H1 (cell line): ENCODE data around the gene IL9R. TPM values are rescaled to one million over a fixed set of nuclear protein-coding genes. Genes with fewer than 3 reads are reported as not detected.
"Not testable (repeated sequence)": the region's sequence is repeated elsewhere in the genome, so short reads cannot be mapped to it uniquely, and the experiment has no call there.

Experiments used
- CTCF ChIA-PET: fragments of 300-600 bp; sonication (Branson Sonifier 250); formaldehyde crosslinking; loops from one replicate; lab custom pipeline; 2021; ENCODE audit not compliant: partially characterized antibody; lab: Charles Lee
- POLR2A ChIA-PET: fragments of 300-600 bp; sonication (Branson Sonifier 250); formaldehyde crosslinking; loops from one replicate; lab custom pipeline; 2021; ENCODE audit warnings: inconsistent platforms; ENCODE audit not compliant: partially characterized antibody; lab: Charles Lee
- DNase-seq, 2 experiments: peaks; one replicate each; pipeline versions ENCODE4 v3.0.0 to v3.0.0-alpha.2; 2010 to 2022; ENCODE audit warnings: low spot score in 2 of 2, low read depth in 1 of 2, mixed read lengths in 1 of 2
- FAIRE-seq: peaks from 2 replicates; lab custom pipeline; 2011; peaks lifted over from hg19 to GRCh38; lab: Jason Lieb, UNC
- H2AFZ ChIP-seq: 2 replicates; pipeline ENCODE4 v1.8.1; 2012; ENCODE audit warnings: low read length, inconsistent platforms
- H2AK5ac ChIP-seq: 2 replicates; pipeline ENCODE4 v1.6.1; 2013; ENCODE audit warnings: low read depth, low read length
- H2BK120ac ChIP-seq: replicated peaks from 2 replicates; pipeline ENCODE3; 2013; ENCODE audit warnings: low read depth, low read length, inconsistent platforms
- H2BK12ac ChIP-seq: 2 replicates; pipeline ENCODE4 v1.6.1; 2013; ENCODE audit warnings: low read depth, low read length
- H2BK15ac ChIP-seq: 2 replicates; pipeline ENCODE4 v1.6.1; 2013; ENCODE audit warnings: low read length
- H2BK20ac ChIP-seq: 2 replicates; pipeline ENCODE4 v1.6.1; 2013; ENCODE audit warnings: low read length
- H2BK5ac ChIP-seq: 2 replicates; pipeline ENCODE4 v1.6.1; 2013; ENCODE audit warnings: low read depth, low read length
- H3K14ac ChIP-seq: 2 replicates; pipeline ENCODE4 v1.6.1; 2013; ENCODE audit warnings: inconsistent platforms; ENCODE audit not compliant: insufficient read length
- H3K18ac ChIP-seq: 2 replicates; pipeline ENCODE4 v1.6.1; 2013; ENCODE audit warnings: low read length; ENCODE audit errors: extremely low read depth
- H3K23ac ChIP-seq: 2 replicates; pipeline ENCODE4 v1.6.1; 2013; ENCODE audit warnings: inconsistent platforms; ENCODE audit not compliant: insufficient read length
- H3K23me2 ChIP-seq: 2 replicates; pipeline ENCODE4 v1.6.1; 2013; ENCODE audit warnings: low read depth, low read length
- H3K27ac ChIP-seq: 2 replicates; pipeline ENCODE4 v1.6.1; 2011; ENCODE audit warnings: low read depth, low read length, inconsistent platforms
- H3K27me3 ChIP-seq, 4 experiments: replicated peaks in 1 of 4; 1 replicate in 1 of 4; 2 replicates in 3 of 4; pipeline versions ENCODE4 v1.6.1 to v1.8.1; 2011 to 2013; ENCODE audit warnings: low read length in 3 of 4, mild to moderate bottlenecking in 3 of 4, inconsistent platforms in 2 of 4, mixed read lengths in 2 of 4, moderate library complexity in 1 of 4; ENCODE audit not compliant: control insufficient read depth in 3 of 4, insufficient read depth in 3 of 4; ENCODE audit errors: extremely low read depth in 1 of 4
- H3K36me3 ChIP-seq, 4 experiments: 2 replicates each; pipeline versions ENCODE4 v1.6.1 to v1.8.1; 2011 to 2013; ENCODE audit warnings: mild to moderate bottlenecking in 4 of 4, low read length in 3 of 4, moderate library complexity in 2 of 4, control low read depth in 1 of 4, inconsistent platforms in 1 of 4; ENCODE audit not compliant: insufficient read depth in 4 of 4, control insufficient read depth in 2 of 4
- H3K4ac ChIP-seq: replicated peaks from 2 replicates; pipeline ENCODE3; 2013; ENCODE audit warnings: low read length, low read depth, mixed read lengths, inconsistent platforms; ENCODE audit not compliant: insufficient read length
- H3K4me1 ChIP-seq, 4 experiments: replicated peaks in 1 of 4; 1 replicate in 1 of 4; 2 replicates in 3 of 4; pipeline versions ENCODE4 v1.6.1 to v1.8.1; 2011 to 2013; ENCODE audit warnings: low read length in 3 of 4, inconsistent platforms in 2 of 4, mixed read lengths in 1 of 4; ENCODE audit not compliant: insufficient read depth in 4 of 4, control insufficient read depth in 3 of 4
- H3K4me2 ChIP-seq, 2 experiments: 2 replicates each; pipeline versions ENCODE4 v1.6.1 to v1.8.1; 2011 to 2013; ENCODE audit warnings: low read depth in 2 of 2, low read length in 2 of 2, control low read depth in 1 of 2, inconsistent platforms in 1 of 2, mild to moderate bottlenecking in 1 of 2; ENCODE audit not compliant: insufficient read depth in 1 of 2
- H3K4me3 ChIP-seq, 4 experiments: fragments of 200-600, 300-600 bp in 1 of 4; sonication (generic), shearing (Covaris generic), sonication (Bioruptor Twin) in 1 of 4; 2 replicates each; pipeline versions ENCODE4 v1.5.1 to v1.8.1; 2011 to 2016; ENCODE audit warnings: low read length in 4 of 4, low read depth in 3 of 4, control low read depth in 2 of 4, inconsistent platforms in 2 of 4, mild to moderate bottlenecking in 2 of 4, mixed read lengths in 1 of 4, moderate library complexity in 1 of 4; ENCODE audit not compliant: insufficient read depth in 2 of 4; ENCODE audit errors: extremely low read depth in 1 of 4
- H3K56ac ChIP-seq: replicated peaks from 2 replicates; pipeline ENCODE3; 2013; ENCODE audit warnings: low read depth, mild to moderate bottlenecking, mixed read lengths, low read length, inconsistent platforms; ENCODE audit not compliant: insufficient read length
- H3K79me1 ChIP-seq: 2 replicates; pipeline ENCODE4 v1.6.1; 2013; ENCODE audit warnings: low read depth, low read length, control low read depth
- H3K79me2 ChIP-seq, 2 experiments: 2 replicates each; pipeline versions ENCODE4 v1.6.1 to v1.8.1; 2012 to 2013; ENCODE audit warnings: low read length in 2 of 2, mild to moderate bottlenecking in 2 of 2, inconsistent platforms in 1 of 2; ENCODE audit not compliant: insufficient read depth in 2 of 2, control insufficient read depth in 1 of 2
- H3K9ac ChIP-seq, 4 experiments: replicated peaks in 1 of 4; 1 replicate in 1 of 4; 2 replicates in 3 of 4; pipeline versions ENCODE4 v1.6.1 to v1.8.1; 2011 to 2013; ENCODE audit warnings: low read depth in 3 of 4, low read length in 3 of 4, control low read depth in 2 of 4, mild to moderate bottlenecking in 2 of 4, moderate library complexity in 2 of 4, inconsistent platforms in 1 of 4; ENCODE audit errors: extremely low read depth in 1 of 4
- H3K9me3 ChIP-seq, 2 experiments: 2 replicates each; pipeline versions ENCODE4 v1.6.1 to v1.8.1; 2012 to 2013; ENCODE audit warnings: mild to moderate bottlenecking in 2 of 2, moderate library complexity in 2 of 2, control low read depth in 1 of 2, inconsistent platforms in 1 of 2, low read depth in 1 of 2, low read length in 1 of 2, mixed read lengths in 1 of 2; ENCODE audit not compliant: insufficient read depth in 2 of 2
- H4K20me1 ChIP-seq, 2 experiments: replicated peaks in 1 of 2; 2 replicates each; pipeline versions ENCODE3 to v1.8.1; 2011 to 2013; ENCODE audit warnings: inconsistent platforms in 2 of 2, low read length in 2 of 2, mild to moderate bottlenecking in 1 of 2; ENCODE audit not compliant: insufficient read depth in 2 of 2, control insufficient read depth in 1 of 2
- H4K5ac ChIP-seq: 2 replicates; pipeline ENCODE4 v1.6.1; 2013; ENCODE audit warnings: low read length, low read depth, mixed read lengths, inconsistent platforms; ENCODE audit not compliant: insufficient read length
- H4K8ac ChIP-seq: 2 replicates; pipeline ENCODE4 v1.8.0; 2013; ENCODE audit warnings: mild to moderate bottlenecking, moderate library complexity, low read length, inconsistent platforms; ENCODE audit not compliant: insufficient read depth; ENCODE audit errors: extremely low read depth
- H4K91ac ChIP-seq: replicated peaks from 2 replicates; pipeline ENCODE3; 2013; ENCODE audit warnings: low read length, mixed read lengths, inconsistent platforms; ENCODE audit not compliant: insufficient read length
- WGBS, 2 experiments: shearing (Covaris generic) in 1 of 2; methylation state at CpG; one replicate each; pipeline versions ENCODE4 v1.1.6 to v1.1.7; 2013 to 2015; ENCODE audit warnings: low lambda C conversion rate in 2 of 2, mixed read lengths in 2 of 2, inconsistent platforms in 1 of 2, low coverage in 1 of 2, missing lambda C conversion rate in 1 of 2; ENCODE audit not compliant: insufficient replicate concordance in 2 of 2, insufficient coverage in 1 of 2, insufficient read length in 1 of 2; ENCODE audit errors: extremely low coverage in 1 of 2, missing lambda C conversion rate in 1 of 2; 5-methylcytosine and 5-hydroxymethylcytosine counted together
- polyA plus RNA-seq, 7 experiments: library from polyadenylated mRNA; depleted of rRNA in 3 of 7; stranded (reverse) in 5 of 7; unstranded in 2 of 7; fragments of >200 nt in 5 of 7; fragments of 200-250 nt in 2 of 7; gene quantifications; 1 replicate in 5 of 7; 2 replicates in 1 of 7; 4 replicates in 1 of 7; pipeline versions ENCODE4 v1.2.1 to v1.2.3, GENCODE V29; 2011 to 2013; ENCODE audit warnings: missing spikeins in 2 of 7, mixed read lengths in 2 of 7
- total RNA-seq: library from RNA; stranded (reverse); fragmentation: NEBNext Ultra II Directional; extraction: Animal tissue kit (Norgen Biotek cat#: 25700); gene quantifications from 2 replicates; pipeline ENCODE4 v1.2.1, GENCODE V29; 2021

IL9R gene
- total and polyA plus RNA-seq, 2 of the 8 experiments (the other 6 are each of a cell fraction or from before 2014, with no cell fraction given), result 0.14 to 0.28 TPM

DNA sequence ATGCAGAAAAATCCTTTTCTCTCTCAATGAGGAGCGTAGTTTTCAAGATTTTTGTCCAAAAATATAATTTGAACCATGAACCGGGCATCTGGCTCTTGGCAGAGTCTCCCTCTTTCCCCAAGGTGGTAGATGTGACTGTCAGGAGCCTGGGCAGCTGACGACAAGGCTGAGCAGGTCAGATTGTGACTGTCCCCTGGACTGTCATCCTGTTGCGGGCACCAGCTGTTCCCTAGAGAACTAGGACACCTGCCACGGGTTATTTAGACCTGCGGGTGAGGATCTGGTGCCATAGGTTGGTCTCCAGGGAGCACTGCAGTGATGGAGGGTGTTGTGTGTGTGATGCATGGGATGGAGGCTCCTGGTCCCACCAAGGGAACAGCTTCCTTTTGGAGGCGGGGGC lies 10.9 kb downstream of the IL9R start:
- FAIRE-seq, result not testable (repeated sequence)

More for the DNA sequence above, 10.9 kb downstream of the IL9R start:
- H3K23me2 ChIP-seq, H3K4me3 ChIP-seq, H3K14ac ChIP-seq, DNase-seq, H2AFZ ChIP-seq, H4K8ac ChIP-seq, POLR2A ChIA-PET, H2BK12ac ChIP-seq, H3K79me1 ChIP-seq, H3K56ac ChIP-seq, H2BK15ac ChIP-seq, H2AK5ac ChIP-seq, H4K5ac ChIP-seq, H4K20me1 ChIP-seq, H2BK5ac ChIP-seq, H3K4me2 ChIP-seq, H3K4ac ChIP-seq, H3K23ac ChIP-seq, CTCF ChIA-PET, H4K91ac ChIP-seq, H3K27ac ChIP-seq, H3K36me3 ChIP-seq, H3K18ac ChIP-seq, H3K4me1 ChIP-seq, H2BK20ac ChIP-seq, H2BK120ac ChIP-seq, H3K9ac ChIP-seq, H3K79me2 ChIP-seq, H3K27me3 ChIP-seq: not testable (repeated sequence)
- H3K9me3 ChIP-seq, result peaks cover 21 to 43% of the 10 kb centered on the region in 2 experiments
- 75% methylated on average over 4 of the region's 7 CpGs; no CpG with 5 or more reads in 1 of the 2 experiments for WGBS, 2 experiments
